ENCODE data around the gene SPACDR. TPM values are rescaled to one million over a fixed set of nuclear protein-coding genes. Genes with fewer than 3 reads are reported as not detected.

SPACDR gene
- total RNA-seq, 2 experiments from 2014 or later, result 3.5 to 4.2 TPM

GRCh38 chr7:100492738-100493475, 28.8 kb upstream of the SPACDR start:
- POLR2A ChIA-PET, result no interaction called here
- peak overlapping the region; percentile 63 for H3K4me3 Mint-ChIP-seq
- no peaks in the 10 kb centered on the region for H3K36me3 Mint-ChIP-seq (ENCODE audit: low read depth)
- peak overlapping the region; percentile 55 for H3K27ac Mint-ChIP-seq
- DNase-seq (no peak), ATAC-seq (no peak)
- intact Hi-C loops (cut with DNase I, micrococcal nuclease), result no loop called here
- H3K9me3 Mint-ChIP-seq (ENCODE audit: low read depth), result no peaks in the 10 kb centered on the region
- peaks cover 11% of the 10 kb centered on the region for H3K4me1 Mint-ChIP-seq
- no peaks in the 10 kb centered on the region for H3K27me3 Mint-ChIP-seq
- CTCF ChIA-PET, result interaction anchor here (1.0 to 2.9 kb wide), 6 partner anchors 10 to 67 kb away, joined by 3 to 12 read pairs (median 4); partner anchors contain the start of gene TSC22D4

DNA sequence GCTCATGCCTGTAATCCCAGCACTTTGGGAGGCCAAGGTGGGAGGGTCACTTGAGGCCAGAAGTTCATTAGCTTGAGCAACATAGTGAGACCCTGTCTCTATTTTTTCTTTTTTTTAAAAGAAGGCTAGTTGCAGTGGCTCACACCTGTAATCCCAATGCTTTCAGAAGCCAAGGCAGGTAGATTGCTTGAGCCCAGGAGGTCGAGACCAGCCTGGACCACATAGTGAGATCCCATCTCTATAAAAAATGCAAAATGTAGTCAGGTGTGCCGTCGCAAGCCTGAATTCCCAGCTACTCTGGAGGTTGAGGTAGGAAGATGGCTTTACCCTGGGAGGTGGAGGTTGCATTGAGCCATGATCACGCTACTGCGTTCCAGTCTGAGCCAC, 27.1 kb upstream of the SPACDR start:
- Mint-ChIP-seq H3K27me3 (no peaks in the 10 kb centered on the region), H3K27ac (no peak overlapping the region), H3K4me1 (peaks cover 11% of the 10 kb centered on the region), H3K36me3 (ENCODE audit: low read depth) (no peaks in the 10 kb centered on the region), H3K9me3 (ENCODE audit: low read depth) (no peaks in the 10 kb centered on the region), H3K4me3 (no peak overlapping the region)
- ATAC-seq (no peak), DNase-seq (no peak)
- POLR2A ChIA-PET, result interaction anchor here (0.6 kb wide), 1 partner anchor 182 kb away, joined by 3 read pairs; the partner anchor contains the start of gene GNB2
- CTCF ChIA-PET, result interaction anchor here (2.9 kb wide), 1 partner anchor 8 kb away, joined by 12 read pairs; no protein-coding TSS in a partner anchor
- intact Hi-C loops (cut with DNase I, micrococcal nuclease), result no loop called here

DNA sequence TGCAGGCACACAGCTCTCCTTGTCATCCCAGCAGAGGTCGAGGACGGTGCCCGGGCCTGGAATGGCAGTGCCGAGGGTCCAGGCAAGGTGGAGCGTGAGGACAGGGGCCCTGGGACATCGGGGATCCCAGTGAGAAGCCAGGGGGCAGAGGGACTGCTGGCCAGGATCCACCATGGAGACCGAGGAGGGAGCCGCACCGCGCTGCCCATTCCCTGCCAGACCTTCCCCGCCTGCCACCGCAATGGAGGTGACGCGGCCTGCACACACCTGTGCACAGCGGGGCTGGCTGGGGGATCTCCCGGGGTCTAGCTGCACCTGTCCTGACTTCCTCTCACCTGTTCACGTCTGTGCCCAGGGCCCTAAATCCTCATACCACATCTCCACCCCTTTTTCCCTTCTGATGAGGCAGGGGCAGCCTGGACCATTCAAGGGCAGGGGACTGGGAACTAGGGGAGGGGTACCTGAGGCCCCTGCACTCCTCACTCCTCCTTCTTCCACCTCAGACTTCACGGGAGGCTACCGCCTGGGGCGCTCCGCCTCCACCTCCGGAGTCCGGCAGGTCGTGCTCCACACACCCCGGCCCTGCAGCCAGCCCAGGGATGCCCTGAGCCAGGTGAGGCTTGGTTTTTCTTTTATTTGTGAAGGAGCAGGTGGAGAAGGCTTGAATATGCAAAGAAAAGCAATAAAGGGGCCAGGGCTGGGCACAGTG, 26.6 kb upstream of the SPACDR start:
- Mint-ChIP-seq H3K4me1 (peaks cover 11% of the 10 kb centered on the region), H3K9me3 (ENCODE audit: low read depth) (no peaks in the 10 kb centered on the region), H3K4me3 (no peak overlapping the region), H3K27ac (no peak overlapping the region), H3K27me3 (no peaks in the 10 kb centered on the region), H3K36me3 (ENCODE audit: low read depth) (no peaks in the 10 kb centered on the region)
- ATAC-seq (no peak), DNase-seq (no peak)
- POLR2A ChIA-PET, result no interaction called here
- CTCF ChIA-PET, result no interaction called here
- intact Hi-C loops (cut with DNase I, micrococcal nuclease), result no loop called here

DNA sequence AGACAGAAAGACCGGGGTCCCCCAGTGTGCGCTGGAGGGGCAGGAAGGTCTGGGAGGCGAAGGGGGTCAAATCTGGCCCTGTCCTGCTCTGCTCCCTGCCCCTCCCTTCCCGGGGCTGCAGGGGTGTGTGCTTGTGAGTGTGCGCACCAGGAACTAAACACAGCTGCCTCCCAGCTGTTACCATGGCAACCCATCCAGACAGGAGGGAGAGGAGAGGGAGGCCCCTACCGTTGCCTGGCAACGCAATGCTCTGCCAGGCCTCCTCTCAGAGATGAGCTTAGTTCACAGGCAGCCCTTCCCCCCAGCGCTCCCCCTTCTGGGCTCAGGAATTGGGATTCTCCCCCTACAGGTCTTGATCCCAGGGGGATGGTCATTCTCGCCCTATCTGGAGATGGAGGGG, 25.8 kb upstream of the SPACDR start:
- Mint-ChIP-seq H3K27ac (no peak overlapping the region), H3K9me3 (ENCODE audit: low read depth) (no peaks in the 10 kb centered on the region), H3K4me1 (peaks cover 11% of the 10 kb centered on the region), H3K27me3 (no peaks in the 10 kb centered on the region), H3K4me3 (no peak overlapping the region), H3K36me3 (ENCODE audit: low read depth) (no peaks in the 10 kb centered on the region)
- CTCF ChIA-PET, result interaction anchor here (0.6 kb wide), 1 partner anchor 161 kb away, joined by 3 read pairs; no protein-coding TSS in a partner anchor
- DNase-seq (peak; percentile 73), ATAC-seq (peak; percentile 33)
- POLR2A ChIA-PET, result interaction anchor here (0.6 kb wide), 1 partner anchor 201 kb away, joined by 10 read pairs; no protein-coding TSS in a partner anchor
- intact Hi-C loops (cut with DNase I, micrococcal nuclease), result no loop called here

GRCh38 chr7:100489121-100489520, 25.1 kb upstream of the SPACDR start:
- ChIA-PET CTCF (interaction anchor here (0.6 kb wide), 1 partner anchor 162 kb away, joined by 3 read pairs; no protein-coding TSS in a partner anchor), POLR2A (interaction anchor here (0.6 kb wide), 1 partner anchor 201 kb away, joined by 10 read pairs; no protein-coding TSS in a partner anchor)
- Mint-ChIP-seq H3K36me3 (ENCODE audit: low read depth) (no peaks in the 10 kb centered on the region), H3K4me1 (peaks cover 11% of the 10 kb centered on the region), H3K27ac (no peak overlapping the region), H3K4me3 (no peak overlapping the region), H3K27me3 (no peaks in the 10 kb centered on the region), H3K9me3 (ENCODE audit: low read depth) (no peaks in the 10 kb centered on the region)
- no peak for ATAC-seq
- intact Hi-C loops (cut with DNase I, micrococcal nuclease), result no loop called here
- no peak for DNase-seq

GRCh38 chr7:100488333-100489095, 24.5 kb upstream of the SPACDR start:
- no peak for ATAC-seq
- ChIA-PET CTCF (interaction anchor here (0.6 kb wide), 2 partner anchors 10 to 233 kb away, joined by 3 read pairs; partner anchors contain the start of gene TSC22D4), POLR2A (no interaction called here)
- Mint-ChIP-seq H3K4me3 (no peak overlapping the region), H3K27ac (no peak overlapping the region), H3K27me3 (no peaks in the 10 kb centered on the region), H3K9me3 (ENCODE audit: low read depth) (no peaks in the 10 kb centered on the region), H3K36me3 (ENCODE audit: low read depth) (no peaks in the 10 kb centered on the region), H3K4me1 (peaks cover 8% of the 10 kb centered on the region)
- intact Hi-C loops (cut with DNase I, micrococcal nuclease), result no loop called here
- DNase-seq, result no peak

DNA sequence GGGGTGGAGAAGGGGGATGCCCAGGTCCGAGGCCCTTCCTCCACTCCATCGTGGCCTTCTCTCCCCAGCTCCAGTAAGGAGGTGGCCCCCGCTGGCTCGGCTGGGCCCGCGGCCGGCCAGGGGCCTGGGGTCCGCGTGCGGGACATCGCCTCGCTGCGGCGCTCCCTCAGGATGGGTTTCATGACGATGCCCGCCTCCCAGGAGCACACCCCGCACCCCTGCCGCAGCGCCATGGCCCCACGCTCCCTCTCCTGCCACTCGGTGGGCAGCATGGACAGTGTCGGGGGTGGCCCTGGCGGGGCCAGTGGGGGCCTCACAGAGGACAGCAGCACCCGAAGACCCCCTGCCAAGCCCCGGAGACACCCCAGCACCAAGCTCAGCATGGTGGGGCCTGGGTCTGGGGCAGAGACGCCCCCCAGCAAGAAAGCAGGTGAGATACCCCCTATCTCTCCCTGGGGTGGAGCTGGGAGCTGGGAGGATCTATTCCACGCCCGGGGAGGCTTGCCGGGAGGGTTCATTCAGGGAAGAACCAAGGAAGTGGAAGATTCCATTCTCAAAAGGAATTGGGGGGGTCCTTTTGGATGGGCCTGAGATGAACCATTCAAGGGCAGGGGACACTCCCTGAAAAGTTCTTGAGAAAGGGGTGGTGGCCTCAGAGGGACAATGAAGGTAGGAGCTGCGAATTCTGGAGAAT, 22.8 kb upstream of the SPACDR start:
- ChIA-PET CTCF (interaction anchor here (1.0 to 2.4 kb wide), 2 partner anchors 10 to 55 kb away, joined by 3 to 6 read pairs; no protein-coding TSS in a partner anchor), POLR2A (interaction anchor here (0.6 kb wide), 1 partner anchor 190 kb away, joined by 5 read pairs; no protein-coding TSS in a partner anchor)
- peaks cover 10% of the 10 kb centered on the region for H3K4me1 Mint-ChIP-seq
- H3K27ac Mint-ChIP-seq, result no peak overlapping the region
- DNase-seq, result no peak
- no peaks in the 10 kb centered on the region for H3K9me3 Mint-ChIP-seq (ENCODE audit: low read depth)
- intact Hi-C loops (cut with DNase I, micrococcal nuclease), result no loop called here
- ATAC-seq, result no peak
- H3K36me3 Mint-ChIP-seq (ENCODE audit: low read depth), result no peaks in the 10 kb centered on the region
- no peak overlapping the region for H3K4me3 Mint-ChIP-seq
- H3K27me3 Mint-ChIP-seq, result no peaks in the 10 kb centered on the region

DNA sequence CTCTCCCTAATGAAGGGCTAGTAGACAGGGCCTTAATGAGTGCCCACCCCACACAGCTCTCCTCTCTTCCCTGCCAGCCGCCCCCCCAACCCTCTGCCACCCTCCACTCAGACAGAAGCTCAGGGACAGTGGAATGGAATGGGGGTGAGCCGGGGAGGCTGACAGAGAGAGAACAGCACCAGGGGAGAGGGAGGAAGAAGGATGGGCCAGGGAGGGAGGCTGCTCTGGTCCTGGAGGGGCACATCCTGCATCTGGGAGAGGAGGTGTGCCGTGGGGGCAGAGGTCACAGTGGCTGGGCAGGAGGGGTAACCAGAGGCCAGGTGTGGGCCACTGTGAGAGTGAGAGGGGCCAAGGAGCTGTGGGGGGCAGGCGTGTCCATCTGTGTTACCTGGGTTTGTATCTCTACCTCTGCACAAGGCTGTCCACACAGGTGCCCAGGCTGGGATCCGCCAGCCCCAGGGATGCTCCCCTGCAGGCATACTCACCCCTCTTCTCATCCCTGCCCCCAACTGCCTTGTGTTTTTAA, 22.1 kb upstream of the SPACDR start:
- Mint-ChIP-seq H3K4me3 (no peak overlapping the region), H3K27me3 (no peaks in the 10 kb centered on the region), H3K27ac (no peak overlapping the region), H3K9me3 (ENCODE audit: low read depth) (no peaks in the 10 kb centered on the region), H3K4me1 (peaks cover 10% of the 10 kb centered on the region), H3K36me3 (ENCODE audit: low read depth) (no peaks in the 10 kb centered on the region)
- DNase-seq (no peak), ATAC-seq (no peak)
- ChIA-PET CTCF (interaction anchor here (0.5 to 2.4 kb wide), 3 partner anchors 11 to 80 kb away, joined by 3 to 6 read pairs (median 4); no protein-coding TSS in a partner anchor), POLR2A (no interaction called here)
- intact Hi-C loops (cut with DNase I, micrococcal nuclease), result no loop called here

- Mint-ChIP-seq H3K27me3 (no peaks in the 10 kb centered on the region), H3K36me3 (ENCODE audit: low read depth) (no peaks in the 10 kb centered on the region), H3K4me1 (peaks cover 10% of the 10 kb centered on the region), H3K4me3 (no peak overlapping the region), H3K9me3 (ENCODE audit: low read depth) (no peaks in the 10 kb centered on the region), H3K27ac (no peak overlapping the region)
- no peak for ATAC-seq
- CTCF ChIA-PET, result interaction anchor here (0.6 to 2.4 kb wide), 5 partner anchors 12 to 221 kb away, joined by 3 to 6 read pairs (median 4); partner anchors contain the start of gene POP7
- intact Hi-C loops (cut with DNase I, micrococcal nuclease), result no loop called here
- POLR2A ChIA-PET, result no interaction called here
- no peak for DNase-seq
Observed at GRCh38 chr7:100485471-100485876, 21.4 kb upstream of the SPACDR start.

DNA sequence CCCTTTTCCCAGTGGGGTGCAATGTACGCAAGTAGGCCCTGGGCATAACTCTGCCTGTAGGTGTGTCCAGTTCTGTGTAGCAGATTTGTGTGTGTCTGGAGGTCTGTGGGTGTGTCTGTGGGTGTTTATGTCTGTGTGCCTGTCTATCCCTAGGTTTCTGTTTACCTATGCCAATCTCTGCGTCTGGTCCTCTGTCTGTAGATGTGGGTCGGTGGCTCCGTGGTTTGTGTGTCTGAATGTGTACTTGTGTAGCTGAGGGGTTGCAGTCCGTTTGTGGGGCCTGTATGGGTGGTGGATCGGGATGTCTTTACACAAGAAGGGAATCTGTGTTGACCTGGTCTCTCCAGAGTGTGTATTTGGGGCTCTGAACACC, 20.6 kb upstream of the SPACDR start:
- Mint-ChIP-seq H3K27ac (no peak overlapping the region), H3K9me3 (ENCODE audit: low read depth) (no peaks in the 10 kb centered on the region), H3K4me1 (peaks cover 11% of the 10 kb centered on the region), H3K4me3 (no peak overlapping the region), H3K27me3 (no peaks in the 10 kb centered on the region), H3K36me3 (ENCODE audit: low read depth) (no peaks in the 10 kb centered on the region)
- ChIA-PET CTCF (interaction anchor here (0.6 to 1.2 kb wide), 3 partner anchors 71 to 222 kb away, joined by 3 to 4 read pairs (median 3); partner anchors contain the start of gene POP7), POLR2A (no interaction called here)
- ATAC-seq (no peak), DNase-seq (no peak)
- intact Hi-C loops (cut with DNase I, micrococcal nuclease), result no loop called here

All from activated CD4-positive, alpha-beta T cell treated with anti-CD3 and anti-CD28 coated beads for 36 hours (primary cell).